ENCODE measurements around the gene ANKFY1. TPM values are rescaled to one million over a fixed set of nuclear protein-coding genes. Genes with fewer than 3 reads are reported as not detected.
A peak's percentile ranks its signal among the peaks of the same experiment; 100 is the strongest.

The ANKFY1 gene
- total RNA-seq, 1 donor from 2014 or later: 44.2 TPM

- no peak for DNase-seq (ENCODE audit: extremely low spot score in 2 of 2)
- no peaks in the 10 kb centered on the region for H3K27me3 ChIP-seq
- no peak overlapping the region for H3K4me3 ChIP-seq
- no peaks in the 10 kb centered on the region for H3K9me3 ChIP-seq
- peak overlapping the region; percentile 65 for H3K27ac ChIP-seq
- no peak for TF ChIP-seq POLR2A (IDR thresholded peaks at IDR 0.05)
- no peak for TF ChIP-seq POLR2AphosphoS5 (IDR thresholded peaks at IDR 0.05; ENCODE audit: insufficient read depth in 1 of 2, low read depth in 1 of 2)
- TF ChIP-seq CTCF (IDR thresholded peaks at IDR 0.05): no peak
- intact Hi-C loops (cut with DNase I): no loop called here
- H3K4me1 ChIP-seq: peaks cover 5% of the 10 kb centered on the region
- peaks cover 3 to 32% of the 10 kb centered on the region in 2 donors for H3K36me3 ChIP-seq
Observed at GRCh38 chr17:4204190-4204589, 59.6 kb downstream of the ANKFY1 start.

GRCh38 chr17:4201226-4201625, 62.6 kb downstream of the ANKFY1 start:
- H3K9me3 ChIP-seq: no peaks in the 10 kb centered on the region
- H3K4me3 ChIP-seq: no peak overlapping the region
- peaks cover 0 to 15% of the 10 kb centered on the region in 2 donors for H3K36me3 ChIP-seq
- intact Hi-C loops (cut with DNase I): loop anchor here (2.0 kb wide), 1 partner anchor 62 kb away; the partner anchor contains the start of gene ANKFY1
- H3K4me1 ChIP-seq: peaks cover 5% of the 10 kb centered on the region
- TF ChIP-seq POLR2AphosphoS5 (IDR thresholded peaks at IDR 0.05; ENCODE audit: insufficient read depth in 1 of 2, low read depth in 1 of 2) (no peak), POLR2A (IDR thresholded peaks at IDR 0.05) (no peak), CTCF (IDR thresholded peaks at IDR 0.05) (no peak)
- no peak for DNase-seq (ENCODE audit: extremely low spot score in 2 of 2)
- H3K27ac ChIP-seq: no peak overlapping the region
- no peaks in the 10 kb centered on the region for H3K27me3 ChIP-seq

GRCh38 chr17:4199818-4200402, 63.9 kb downstream of the ANKFY1 start:
- H3K4me1 ChIP-seq: peaks cover 11% of the 10 kb centered on the region
- no peak for DNase-seq (ENCODE audit: extremely low spot score in 2 of 2)
- no peak overlapping the region for H3K27ac ChIP-seq
- no peaks in the 10 kb centered on the region for H3K9me3 ChIP-seq
- peaks cover 0 to 10% of the 10 kb centered on the region in 2 donors for H3K36me3 ChIP-seq
- intact Hi-C loops (cut with DNase I): loop anchor here (2.0 kb wide), 1 partner anchor 63 kb away; the partner anchor contains the start of gene ANKFY1
- peak; percentile 8 to 32 (median 20) for TF ChIP-seq CTCF (IDR thresholded peaks at IDR 0.05)
- TF ChIP-seq POLR2A (IDR thresholded peaks at IDR 0.05): no peak
- no peak overlapping the region for H3K4me3 ChIP-seq
- H3K27me3 ChIP-seq: no peaks in the 10 kb centered on the region

- Histone ChIP-seq H3K36me3 (peaks cover 0 to 18% of the 10 kb centered on the region in 2 donors), H3K27ac (no peak overlapping the region), H3K4me3 (no peak overlapping the region), H3K4me1 (peaks cover 7% of the 10 kb centered on the region), H3K9me3 (no peaks in the 10 kb centered on the region), H3K27me3 (no peaks in the 10 kb centered on the region)
- no peak for TF ChIP-seq POLR2AphosphoS5 (IDR thresholded peaks at IDR 0.05; ENCODE audit: insufficient read depth in 1 of 2, low read depth in 1 of 2)
- no peak for TF ChIP-seq POLR2A (IDR thresholded peaks at IDR 0.05)
- TF ChIP-seq CTCF (IDR thresholded peaks at IDR 0.05): no peak
- intact Hi-C loops (cut with DNase I): no loop called here
- DNase-seq (ENCODE audit: extremely low spot score in 2 of 2): no peak
Observed at GRCh38 chr17:4198995-4199394, 64.8 kb downstream of the ANKFY1 start.

- peaks cover 12% of the 10 kb centered on the region for H3K4me1 ChIP-seq
- no peak for DNase-seq (ENCODE audit: extremely low spot score in 2 of 2)
- peaks cover 0 to 25% of the 10 kb centered on the region in 2 donors for H3K36me3 ChIP-seq
- intact Hi-C loops (cut with DNase I): no loop called here
- TF ChIP-seq POLR2AphosphoS5 (IDR thresholded peaks at IDR 0.05; ENCODE audit: insufficient read depth in 1 of 2, low read depth in 1 of 2): no peak
- peak overlapping the region; percentile 46 for H3K27ac ChIP-seq
- no peak overlapping the region for H3K4me3 ChIP-seq
- H3K9me3 ChIP-seq: no peaks in the 10 kb centered on the region
- no peaks in the 10 kb centered on the region for H3K27me3 ChIP-seq
Observed at GRCh38 chr17:4195306-4195705, 68.5 kb downstream of the ANKFY1 start.

All from vagina (tissue), 2 donors.